Erythroblast (primary cell): ENCODE results near the gene SYT5.

Experiments
- GATA1 ChIP-seq: IDR thresholded peaks from 2 replicates; pipeline ENCODE4 v1.6.1; 2011; ENCODE audit warnings: low read depth, mild to moderate bottlenecking, control low read depth, low read length, moderate library complexity
- POLR2A ChIP-seq: IDR thresholded peaks from 2 replicates; pipeline ENCODE4 v1.6.1; 2011; ENCODE audit warnings: mild to moderate bottlenecking, low read length

- no peak for TF ChIP-seq POLR2A
- TF ChIP-seq GATA1, result no peak
Measured at GRCh38 chr19:55134736-55135135, 45.4 kb downstream of the SYT5 start.
